Gastrocnemius medialis (tissue), 4 donors: ENCODE data around the gene PGLYRP3.

ENCODE experiments used
- CTCF ChIP-seq, 5 experiments: fragments of 450-650 bp in 3 of 5; fragments of 200-600 bp in 2 of 5; sonication (generic) in 2 of 5; IDR thresholded peaks in 4 of 5; conservative IDR thresholded peaks in 1 of 5; 1 replicate in 4 of 5; 2 replicates in 1 of 5; pipeline ENCODE4 v1.5.1; 2016 to 2019; ENCODE audit warnings: antibody characterized with exemption in 5 of 5, mild to moderate bottlenecking in 3 of 5, moderate library complexity in 3 of 5
- POLR2A ChIP-seq, 2 donors: fragments of 450-650 bp; IDR thresholded peaks; one replicate each; pipeline ENCODE4 v1.6.1; 2017; ENCODE audit warnings: antibody characterized with exemption in 2 of 2, mild to moderate bottlenecking in 2 of 2, moderate library complexity in 2 of 2

GRCh38 chr1:153359241-153359640 lies 46.5 kb upstream of the PGLYRP3 start:
- TF ChIP-seq POLR2A (IDR thresholded peaks at IDR 0.05) = no peak
- TF ChIP-seq CTCF (IDR thresholded peaks at IDR 0.05 in 4 of 5, conservative IDR thresholded peaks at IDR 0.05 in 1 of 5) = no peak
